NCI-H2107 treated with DMSO at 0.1 percent for 48 hours (cell line): ENCODE data around the gene AFAP1.

Source experiments
- DNase-seq: peaks from one replicate; lab custom pipeline; 2025; ENCODE audit not compliant: unreplicated experiment; lab: John Stamatoyannopoulos, UW

The AFAP1 gene

DNA sequence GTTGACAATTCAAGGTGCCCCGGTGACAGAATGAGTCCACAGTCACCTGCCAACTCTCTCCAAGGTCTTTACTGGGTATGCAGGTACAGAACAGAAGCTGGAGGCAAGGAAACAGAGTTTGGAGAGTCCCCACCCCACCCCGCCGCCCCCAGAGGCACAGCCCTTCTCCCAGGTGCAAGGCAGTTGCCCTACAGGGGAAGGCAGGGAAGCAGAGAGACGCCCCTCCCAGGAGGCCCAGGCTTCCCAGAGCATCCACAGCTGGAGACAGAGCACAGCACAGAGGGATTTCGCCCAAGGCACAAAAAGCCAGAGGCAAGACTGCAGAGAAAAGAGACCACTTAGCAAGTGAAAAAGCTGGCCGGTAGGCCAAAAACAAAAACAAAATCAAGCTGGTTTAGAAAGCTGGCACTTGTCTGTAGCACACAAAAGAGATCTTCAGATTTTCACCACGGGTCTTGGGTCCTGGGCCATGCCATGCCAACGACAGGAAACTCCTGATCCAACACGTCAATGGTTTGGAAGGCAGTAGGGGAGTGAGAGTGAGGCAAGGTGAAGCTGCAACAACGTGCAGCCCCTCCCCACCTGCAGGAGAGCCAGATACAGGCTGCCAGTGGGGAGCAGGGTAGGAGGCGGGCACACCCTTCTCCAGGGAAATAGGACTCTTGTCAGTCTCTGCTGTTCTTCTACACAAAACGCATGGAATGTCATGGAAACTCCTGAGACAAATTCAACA lies 113.3 kb downstream of the AFAP1 start:
- no peak for DNase-seq

DNA sequence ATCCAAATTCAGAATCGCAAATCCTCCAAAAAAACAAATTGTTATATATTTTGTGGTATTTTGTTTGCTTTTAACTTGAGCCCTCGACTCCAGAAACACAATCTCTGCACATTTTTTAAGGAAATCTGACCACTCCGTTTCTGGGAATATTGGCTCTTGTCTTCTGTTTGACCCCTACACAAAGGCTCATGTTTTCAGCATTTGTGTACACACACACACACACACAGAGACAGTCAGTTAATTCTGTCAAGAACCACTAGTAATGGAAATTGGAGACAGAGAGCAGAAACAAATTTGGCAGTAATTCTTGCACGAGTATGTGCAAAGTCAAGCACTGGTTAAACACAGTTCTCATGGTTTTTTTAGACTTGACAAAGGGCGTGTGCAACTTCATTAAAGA lies 115.4 kb downstream of the AFAP1 start:
- DNase-seq: no peak

DNA sequence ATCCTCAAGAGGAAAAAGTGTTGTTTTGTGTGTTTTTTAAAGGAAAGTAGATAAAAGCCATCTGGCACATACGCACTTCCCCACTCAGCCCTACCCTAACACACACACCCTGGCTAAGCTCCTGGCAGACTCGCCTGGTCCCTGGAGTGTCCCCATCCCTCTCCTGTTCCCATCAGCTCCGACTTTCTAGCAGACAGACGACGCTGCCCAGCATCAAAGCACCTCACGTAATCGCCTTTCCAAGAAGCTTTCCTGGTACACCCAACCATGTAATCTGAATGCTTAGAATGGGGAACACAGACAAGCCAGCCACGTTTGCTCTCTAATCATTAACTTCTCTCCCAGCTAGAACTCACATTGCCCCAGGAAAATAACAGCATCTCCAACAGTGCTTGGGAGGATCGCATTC lies 116.2 kb downstream of the AFAP1 start:
- DNase-seq: no peak

DNA sequence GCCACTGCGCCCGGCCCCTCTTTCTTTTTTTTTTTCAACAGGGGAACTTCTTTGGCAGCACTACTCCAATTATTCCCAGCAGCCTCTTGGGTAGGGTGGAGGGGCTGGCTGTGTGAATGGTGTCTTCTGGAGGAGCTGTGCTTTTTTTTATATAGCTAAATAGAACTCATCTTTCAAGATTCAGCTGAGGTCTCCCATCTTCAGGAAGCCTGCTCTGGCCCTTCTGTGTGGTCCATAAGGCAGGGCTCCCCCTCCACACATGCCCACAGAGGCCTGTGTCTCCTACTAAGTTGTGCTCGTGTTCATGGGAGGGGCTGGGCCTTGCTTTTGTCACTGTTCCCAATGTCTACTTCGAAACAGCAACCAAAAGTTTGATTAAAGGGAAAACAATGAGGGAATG lies 116.8 kb downstream of the AFAP1 start:
- DNase-seq: no peak

DNA sequence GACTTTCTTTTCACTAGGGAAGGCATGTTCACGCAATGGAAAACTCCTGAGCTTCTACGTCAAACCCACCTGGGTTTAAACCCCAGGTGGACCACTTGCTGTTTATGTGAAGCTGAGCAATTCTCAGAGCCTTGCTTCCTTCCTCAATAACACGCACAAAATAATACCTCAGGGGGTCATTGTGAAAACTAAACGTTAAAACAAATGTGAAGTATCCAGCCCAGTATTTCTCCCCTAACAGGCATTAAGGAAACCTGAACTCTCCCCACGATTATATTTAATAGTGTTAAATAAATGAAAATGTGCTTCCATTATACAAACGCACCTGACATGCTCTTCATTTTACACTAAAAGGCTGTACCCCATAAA lies 117.5 kb downstream of the AFAP1 start:
- DNase-seq: no peak

DNA sequence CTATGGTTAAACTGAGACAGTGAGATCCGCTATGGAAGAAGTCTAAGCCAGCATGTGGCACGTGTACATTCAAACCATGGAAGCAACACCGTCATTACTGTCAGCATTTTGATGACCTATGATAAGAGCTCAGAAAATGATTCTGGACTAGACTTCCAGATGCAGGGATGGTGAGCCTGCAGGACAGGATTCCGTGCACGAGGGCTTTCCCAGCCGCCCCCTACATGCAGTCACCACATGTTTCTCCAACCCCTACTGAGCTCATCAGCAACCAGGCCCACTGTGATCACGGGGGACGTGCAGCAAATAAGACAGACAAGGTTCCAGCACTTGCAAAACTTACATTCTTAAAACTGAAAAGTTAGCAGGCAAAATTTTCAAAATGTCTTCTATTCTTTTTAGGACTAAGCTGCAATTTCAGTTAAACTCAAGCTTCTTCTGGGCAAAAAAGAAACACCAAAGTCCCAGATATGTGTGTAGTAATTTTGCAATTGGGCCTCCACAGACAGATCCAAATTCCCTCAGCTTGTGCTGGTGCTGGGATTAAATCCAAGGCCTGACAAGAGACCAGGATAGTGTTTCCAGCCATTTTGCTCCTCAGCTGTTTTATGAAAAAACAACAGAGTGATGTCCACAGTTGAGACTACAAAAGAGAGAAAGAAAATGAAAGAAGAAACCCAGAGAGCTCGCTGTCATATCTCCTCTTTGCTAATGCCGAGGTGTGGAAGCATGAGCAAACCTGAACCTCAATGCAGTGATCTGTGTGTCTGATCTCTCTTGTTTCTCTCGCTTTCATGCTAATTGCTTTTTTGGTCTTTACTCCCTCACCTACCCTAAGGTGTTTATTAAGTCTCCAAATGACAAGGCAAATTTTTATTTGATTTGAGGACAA lies 118.2 kb downstream of the AFAP1 start:
- no peak for DNase-seq

DNA sequence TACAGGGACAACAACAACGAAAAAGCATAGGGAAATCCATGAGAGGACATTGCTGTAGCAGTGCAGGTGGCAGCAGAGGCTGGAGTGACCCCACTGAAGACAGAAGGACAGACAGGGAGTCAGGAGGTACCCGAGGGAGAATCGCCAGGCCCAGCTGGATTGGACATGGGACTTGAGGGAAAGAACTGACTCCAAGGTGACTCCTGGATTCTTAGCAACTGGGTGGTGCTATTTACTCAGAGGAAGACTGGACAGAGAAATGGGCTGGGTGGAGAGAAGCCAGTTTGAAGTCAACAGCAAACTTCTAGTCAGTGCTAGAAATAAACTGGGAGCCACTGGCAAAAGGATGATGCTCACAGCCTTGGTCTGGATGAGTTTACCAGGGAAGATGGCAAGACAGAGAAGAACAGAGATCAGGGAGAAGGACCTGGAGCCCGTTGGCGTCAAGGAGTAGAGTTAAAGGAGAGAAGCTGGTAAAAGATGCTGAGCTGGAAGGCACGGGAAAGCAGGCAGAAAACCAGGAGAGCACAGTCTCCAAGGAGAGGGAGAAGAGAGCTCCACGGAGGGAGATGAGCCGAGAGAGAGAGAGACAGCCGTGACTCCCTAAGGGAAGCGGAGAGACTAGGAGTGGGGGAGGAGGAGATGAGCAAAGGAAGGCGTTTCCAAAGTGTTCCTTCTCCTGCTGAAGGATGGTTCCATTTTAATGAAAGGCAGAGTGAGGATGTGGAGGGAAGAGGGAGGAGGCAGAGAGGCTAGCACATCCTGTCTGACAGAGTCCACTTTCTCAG lies 119.4 kb downstream of the AFAP1 start:
- no peak for DNase-seq

DNA sequence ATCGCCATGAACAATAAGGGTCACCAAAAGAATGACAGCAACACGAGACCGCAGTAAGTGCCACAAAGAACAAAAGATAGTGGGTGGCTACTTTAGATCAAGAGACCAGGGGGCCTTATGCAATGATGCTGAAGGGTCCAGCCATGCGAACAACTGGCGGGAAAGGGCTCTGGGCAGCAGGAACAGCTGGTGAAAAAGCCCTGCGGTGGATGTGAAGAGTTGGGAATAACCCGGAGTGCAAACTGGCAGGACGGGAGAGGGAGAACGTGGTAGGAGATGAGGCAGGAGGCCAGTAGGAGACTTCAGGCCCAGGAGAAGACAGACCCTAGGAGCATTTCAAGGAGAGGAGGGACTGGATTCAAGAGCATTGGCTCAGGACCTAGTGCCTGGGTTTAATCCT lies 120.2 kb downstream of the AFAP1 start:
- DNase-seq: no peak

DNA sequence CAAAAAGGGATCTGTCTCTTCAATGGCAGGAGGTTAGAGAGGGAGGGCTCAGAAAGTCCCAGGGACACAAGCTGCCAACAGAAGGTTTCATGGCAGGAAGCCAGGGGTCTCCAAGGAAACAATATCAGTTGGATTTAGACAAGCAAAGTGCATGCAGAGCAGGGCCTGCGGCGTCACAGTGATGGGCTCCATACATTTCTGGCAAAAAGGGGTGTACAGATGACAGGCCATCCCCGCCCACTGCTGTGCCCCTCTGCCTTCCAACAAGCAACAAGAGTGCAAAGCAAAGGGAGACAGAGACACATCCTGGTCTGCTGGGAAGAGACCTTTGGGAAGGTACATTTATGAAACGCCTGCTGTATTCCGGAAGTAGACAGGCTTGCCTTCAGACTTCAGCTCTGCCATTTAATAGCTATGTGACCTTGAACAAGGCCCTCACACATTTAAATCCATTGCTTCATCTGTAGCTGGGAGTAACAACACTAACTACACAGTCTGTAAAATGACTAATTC lies 121.2 kb downstream of the AFAP1 start:
- no peak for DNase-seq

DNA sequence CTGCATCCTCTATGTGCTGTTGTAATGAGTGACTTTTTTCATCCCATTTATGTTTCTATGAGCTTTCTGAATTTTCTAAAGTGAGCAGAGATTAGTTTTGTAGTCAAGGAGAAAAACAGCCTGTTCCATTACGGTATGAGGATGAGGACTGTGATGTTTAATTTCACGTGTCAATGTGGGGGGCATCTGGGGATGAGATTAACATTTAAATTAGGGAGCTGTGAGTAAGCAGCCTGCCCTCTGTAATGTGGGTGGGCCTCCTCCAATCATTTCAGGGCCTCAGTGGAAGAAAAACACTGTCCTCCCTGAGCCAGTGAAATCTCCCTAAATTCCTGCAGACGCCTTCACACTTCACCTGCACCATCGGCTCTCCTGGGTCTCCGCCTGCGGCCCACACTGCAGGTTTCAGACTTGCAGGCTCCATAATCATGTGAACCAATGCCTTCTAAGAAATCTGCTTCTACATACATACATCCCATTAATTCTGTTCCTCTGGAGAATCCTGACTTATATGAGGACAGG lies 121.7 kb downstream of the AFAP1 start:
- no peak for DNase-seq

DNA sequence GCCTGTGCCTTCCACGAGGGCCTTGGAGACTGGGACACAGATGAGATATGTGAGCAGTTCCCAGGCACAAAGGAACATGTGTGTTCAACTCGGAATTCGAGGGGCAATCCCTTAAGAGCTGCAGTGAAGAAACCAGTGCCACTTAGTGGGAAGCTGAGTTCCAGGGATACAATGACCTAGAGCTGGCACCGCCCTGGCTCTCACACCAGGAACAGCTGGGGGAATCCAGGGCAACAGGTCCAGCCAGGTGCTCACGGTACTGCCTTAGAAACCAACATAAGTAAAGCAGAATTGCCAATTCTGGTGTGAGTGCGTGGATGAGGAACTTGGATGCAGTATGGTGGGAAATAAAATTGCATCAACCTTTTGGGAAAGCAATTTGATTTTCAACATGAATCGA lies 122.9 kb downstream of the AFAP1 start:
- no peak for DNase-seq

DNA sequence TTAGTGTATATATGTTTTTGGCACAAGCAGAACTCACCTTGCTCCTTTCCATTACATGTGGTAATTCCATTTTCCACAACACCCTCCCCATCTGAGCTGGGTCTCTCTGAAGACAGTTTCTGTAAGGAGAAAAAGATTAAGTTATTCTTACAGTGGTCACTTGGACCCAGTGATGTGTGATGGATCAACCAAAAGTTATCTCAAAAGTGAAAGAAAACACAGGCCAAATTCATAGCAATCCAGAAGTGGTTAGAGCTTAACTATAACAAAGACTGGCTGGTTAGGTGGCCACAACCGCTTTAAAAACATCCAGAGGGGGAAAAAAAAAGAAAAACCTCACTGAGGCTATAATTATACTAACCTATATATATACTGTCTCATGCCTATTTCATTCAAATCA lies 123.7 kb downstream of the AFAP1 start:
- DNase-seq: no peak

DNA sequence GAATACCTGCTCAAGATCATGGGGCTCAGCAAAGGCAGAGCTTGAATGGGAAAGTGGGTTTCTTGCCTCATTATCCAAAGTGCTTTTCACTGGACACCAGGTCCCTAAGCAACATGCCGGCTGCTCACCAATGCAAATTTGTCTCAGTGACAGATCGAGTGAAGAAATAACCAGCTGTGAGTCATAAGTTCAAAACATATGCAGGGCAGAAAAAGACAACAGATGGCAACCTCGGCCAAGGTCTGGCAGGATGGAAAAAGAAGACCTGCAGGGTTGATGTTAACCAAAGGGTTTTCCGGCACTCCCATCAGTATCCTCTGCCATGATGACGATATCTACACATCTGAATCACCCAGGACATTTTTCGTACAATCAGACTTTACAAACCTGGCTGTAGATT lies 124.1 kb downstream of the AFAP1 start:
- DNase-seq: no peak

DNA sequence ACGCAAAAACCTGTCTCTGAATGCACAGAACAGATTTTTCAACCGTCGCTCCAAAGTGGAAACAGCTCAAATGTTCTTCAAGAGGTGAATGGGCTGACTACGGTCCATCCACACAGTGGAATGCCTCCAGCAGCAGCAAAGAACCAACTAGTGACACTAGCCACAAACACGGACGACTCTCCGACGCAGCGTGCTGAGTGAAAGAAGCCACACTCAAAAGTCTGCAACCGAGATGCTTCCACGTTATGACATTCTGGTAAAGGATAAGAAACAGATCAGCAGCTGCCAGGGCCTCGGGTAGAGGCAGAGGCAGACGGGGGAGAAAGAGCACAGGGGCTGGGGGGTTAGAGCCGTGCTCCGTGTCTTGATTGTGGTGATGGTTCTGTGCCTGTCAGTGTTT lies 125.2 kb downstream of the AFAP1 start:
- DNase-seq: no peak

DNA sequence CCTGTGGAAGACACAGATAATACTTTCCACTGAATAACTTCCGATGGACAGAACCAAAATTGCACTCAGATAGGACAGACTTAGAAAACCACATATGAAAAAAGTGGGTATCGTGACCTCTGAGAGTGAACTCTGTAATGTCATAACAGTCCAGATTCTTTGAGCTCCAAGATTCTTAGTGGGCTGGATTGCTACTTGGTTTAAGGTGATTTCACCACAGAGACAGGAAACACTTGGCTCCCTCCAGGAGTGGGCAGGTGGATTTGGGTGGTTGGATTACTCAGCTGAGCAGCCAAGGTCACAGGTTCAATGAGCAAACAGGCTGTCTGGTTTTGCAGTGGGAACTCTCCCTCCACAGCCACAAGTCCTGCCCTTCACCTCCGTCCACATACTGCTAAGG lies 126.0 kb downstream of the AFAP1 start:
- no peak for DNase-seq

DNA sequence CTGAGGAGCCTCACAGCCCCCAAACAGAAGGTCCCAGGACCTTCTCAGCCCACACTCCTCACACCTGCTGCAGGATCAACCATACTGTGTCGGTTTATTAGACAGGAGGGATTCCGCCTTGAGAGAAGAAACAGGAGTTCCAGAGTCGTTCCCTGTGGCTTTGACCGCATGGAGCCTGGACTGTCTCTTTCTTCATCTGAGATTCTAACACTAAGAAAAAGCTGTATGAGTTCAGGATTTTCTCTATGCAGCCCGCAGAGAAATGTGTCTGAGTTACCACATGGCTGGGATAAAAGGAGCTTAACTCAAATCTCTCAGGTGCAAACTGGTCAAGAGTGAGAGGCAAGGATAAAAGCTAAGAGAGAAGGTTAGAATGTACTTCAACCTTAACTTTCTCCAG lies 126.7 kb downstream of the AFAP1 start:
- DNase-seq: no peak

DNA sequence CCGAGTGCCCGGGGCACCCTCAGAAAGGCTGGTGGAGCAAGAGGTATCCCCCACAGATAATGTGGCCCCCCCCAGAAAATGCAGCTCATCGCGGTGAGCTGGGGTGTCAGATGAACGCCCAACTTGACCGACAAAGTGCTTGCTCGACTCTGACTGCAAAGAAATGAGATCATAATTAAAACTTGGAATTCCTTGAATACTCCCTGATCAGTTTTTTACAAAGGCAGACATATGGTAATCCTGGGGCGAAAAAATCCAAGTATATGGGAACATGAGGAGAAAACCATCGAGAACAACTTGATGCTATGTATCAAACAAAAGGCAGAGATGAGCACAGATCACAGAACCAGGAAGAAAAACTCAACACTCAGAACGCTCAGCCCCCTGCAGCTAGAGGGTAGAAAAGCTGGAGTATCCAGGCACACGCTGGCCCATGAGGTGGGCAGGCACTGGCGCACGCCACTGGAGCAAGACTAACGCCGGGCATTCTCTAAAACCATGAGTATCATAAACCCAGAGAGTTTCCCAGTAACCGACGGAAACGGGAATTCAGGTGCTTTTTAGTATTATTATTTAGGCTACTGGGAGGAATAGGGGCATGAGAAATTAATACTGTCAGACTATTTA lies 127.3 kb downstream of the AFAP1 start:
- DNase-seq: no peak

DNA sequence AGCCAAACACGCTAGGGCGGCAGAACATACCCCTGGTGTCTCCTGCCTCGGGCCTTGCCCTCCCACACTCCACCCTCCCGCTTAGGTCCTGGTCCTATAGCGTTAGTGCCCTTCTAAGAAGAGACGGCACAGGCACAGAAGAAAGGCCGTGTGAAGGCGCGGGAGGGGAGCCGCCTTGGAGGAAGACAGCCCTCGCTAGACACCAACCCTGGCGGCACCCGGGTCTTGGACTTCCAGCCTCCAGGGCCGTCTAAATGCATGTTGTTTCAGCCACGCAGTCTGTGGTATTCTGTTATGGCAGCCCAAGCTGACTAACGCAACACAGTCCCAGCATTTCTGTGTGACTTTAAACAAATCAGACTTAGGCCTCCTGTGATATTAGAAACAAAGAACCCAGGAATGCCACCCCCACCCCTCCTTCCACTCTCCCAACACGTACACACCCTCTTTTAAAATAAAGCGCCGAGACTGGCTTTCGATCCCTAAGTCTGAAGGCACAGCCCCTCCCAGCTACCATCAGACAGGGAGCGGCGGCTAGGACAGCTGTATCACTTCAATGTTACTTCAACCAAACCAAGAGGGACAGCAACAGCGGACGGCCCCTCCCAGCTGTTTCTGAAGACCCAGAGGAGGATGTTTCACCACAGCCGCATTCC lies 128.0 kb downstream of the AFAP1 start:
- no peak for DNase-seq

DNA sequence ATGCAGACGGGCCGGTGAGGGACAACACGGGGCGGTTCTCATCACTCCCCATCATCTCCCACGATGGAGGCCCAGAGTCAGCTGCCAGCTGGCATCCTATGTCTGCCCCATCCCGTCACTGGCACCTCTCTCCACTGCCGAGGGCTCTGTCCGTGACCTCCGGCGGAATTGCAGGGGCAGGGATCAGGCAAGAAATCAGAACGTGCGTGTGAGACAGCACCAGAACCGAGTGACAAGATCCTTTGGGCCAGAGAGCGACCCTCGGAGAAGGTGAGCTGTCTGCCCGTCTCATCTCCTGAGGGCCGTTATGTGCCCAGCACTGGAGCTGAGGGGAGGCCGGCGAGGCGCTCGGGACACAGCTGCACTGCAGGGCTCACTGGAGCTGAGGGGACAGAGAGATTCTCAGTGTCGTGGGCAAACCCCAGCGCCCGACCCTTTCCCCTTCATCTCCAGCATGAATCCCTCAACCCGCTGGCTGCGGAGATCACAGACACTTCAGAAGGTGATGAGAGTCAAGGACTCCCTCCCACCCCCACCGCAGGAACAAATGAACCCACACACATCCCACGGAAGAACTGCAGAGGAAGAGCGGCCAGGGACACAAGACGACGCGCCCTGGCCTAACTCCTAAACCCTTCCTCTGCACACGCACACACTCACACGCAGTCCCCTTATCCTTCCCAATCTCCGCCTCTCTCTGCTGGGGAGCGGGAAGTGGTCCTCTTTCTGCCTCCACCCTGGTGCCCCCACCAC lies 128.7 kb downstream of the AFAP1 start:
- DNase-seq: no peak

DNA sequence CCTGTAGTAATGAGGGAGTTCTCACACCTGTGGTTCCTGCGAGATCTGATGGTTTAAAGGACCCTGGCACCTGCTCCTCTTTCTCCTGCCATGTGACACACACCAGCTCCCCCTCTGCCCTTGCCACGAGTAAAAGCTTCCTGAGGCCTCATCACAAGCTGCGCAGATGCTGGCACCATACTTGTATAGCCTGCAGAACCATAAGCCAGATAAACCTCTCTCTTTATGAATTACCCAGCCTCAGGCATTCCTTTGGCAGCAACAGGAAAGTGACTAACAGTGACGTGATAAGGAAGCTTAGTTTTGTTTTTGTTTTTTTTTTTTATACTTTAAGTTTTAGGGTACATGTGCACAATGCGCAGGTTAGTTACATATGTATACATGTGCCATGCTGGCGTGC lies 130.9 kb downstream of the AFAP1 start:
- no peak for DNase-seq
